ENCODE measurements around the gene ANK2.

DNA sequence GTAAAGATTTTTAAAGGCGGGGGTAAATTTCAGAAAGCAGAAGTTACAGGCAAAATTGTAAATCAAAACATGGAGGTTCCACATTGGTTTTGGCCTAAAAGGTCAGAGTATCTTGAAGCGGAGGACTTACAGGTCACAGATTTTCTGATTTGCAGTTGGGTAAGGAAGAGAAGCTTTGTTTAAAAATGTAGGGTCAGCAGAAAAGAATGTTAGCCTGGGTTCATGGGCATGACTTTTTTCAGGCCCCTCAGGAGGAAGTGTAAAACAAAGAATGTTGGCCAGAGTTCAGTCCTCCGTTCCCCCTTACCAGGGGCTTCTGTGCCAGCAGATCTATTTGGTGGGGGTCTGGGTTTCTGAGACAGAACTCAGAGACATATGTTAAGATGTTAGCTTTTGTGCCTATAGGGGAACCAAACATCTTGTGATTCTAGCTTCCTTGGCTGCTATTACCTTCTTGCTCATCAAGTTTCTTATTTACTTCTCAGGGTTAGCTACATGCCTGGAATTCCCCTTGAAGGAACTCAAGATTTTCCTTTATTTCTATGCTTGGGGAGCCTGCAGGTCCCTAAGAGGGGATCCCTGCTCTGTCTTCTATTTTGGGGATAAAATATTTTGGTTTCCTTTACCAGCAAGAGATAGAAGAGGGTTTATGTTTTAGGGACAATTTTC is 160.3 kb downstream of the ANK2 start:
- TF ChIP-seq ZNF274 (IDR thresholded peaks at IDR 0.05; ENCODE audit: low read depth, low read length), result no peak
- TF ChIP-seq RAD21 (IDR thresholded peaks at IDR 0.05; ENCODE audit: low read depth), result no peak
- no peak for TF ChIP-seq CTCF (IDR thresholded peaks at IDR 0.05 in 2 of 3, conservative IDR thresholded peaks at IDR 0.05 in 1 of 3; ENCODE audit: borderline replicate concordance in 1 of 3, insufficient read depth in 1 of 3, low read depth in 2 of 3, low read length in 2 of 3)
- TF ChIP-seq EZH2phosphoT487 (IDR thresholded peaks at IDR 0.05; ENCODE audit: borderline replicate concordance), result no peak
- no peak for TF ChIP-seq EZH2 (IDR thresholded peaks at IDR 0.05)
